Spleen (tissue), 11 donors: ENCODE data around the gene STK11IP. TPM values are rescaled to one million over a fixed set of nuclear protein-coding genes. Genes with fewer than 3 reads are reported as not detected.

Experiments
- DNase-seq: peaks from one replicate; pipeline ENCODE4 v3.0.0-alpha.2; 2020
- H3K27ac ChIP-seq, 8 donors: fragments of 200-600 bp; sonication (generic) in 7 of 8; 1 replicate in 4 of 8; 2 replicates in 4 of 8; pipeline versions ENCODE4 v1.5.0 to v1.8.0; 2016 to 2021; ENCODE audit warnings: inconsistent platforms in 4 of 8, mild to moderate bottlenecking in 4 of 8, moderate library complexity in 1 of 8
- H3K27me3 ChIP-seq, 7 donors: fragments of 200-600 bp; sonication (generic) in 6 of 7; replicated peaks in 1 of 7; 1 replicate in 4 of 7; 2 replicates in 3 of 7; pipeline versions ENCODE4 v1.5.0 to v1.8.0; 2016 to 2021; ENCODE audit warnings: inconsistent platforms in 3 of 7, mild to moderate bottlenecking in 1 of 7
- H3K36me3 ChIP-seq, 6 donors: fragments of 200-600 bp; sonication (generic) in 5 of 6; 1 replicate in 4 of 6; 2 replicates in 2 of 6; pipeline versions ENCODE4 v1.5.0 to v1.8.0; 2016 to 2021; ENCODE audit warnings: inconsistent platforms in 2 of 6
- H3K4me1 ChIP-seq, 6 donors: fragments of 200-600 bp; sonication (generic) in 5 of 6; 1 replicate in 3 of 6; 2 replicates in 3 of 6; pipeline versions ENCODE4 v1.5.0 to v1.8.0; 2016 to 2021; ENCODE audit warnings: inconsistent platforms in 3 of 6
- H3K4me3 ChIP-seq, 8 donors: fragments of 200-600 bp; sonication (generic) in 7 of 8; 1 replicate in 4 of 8; 2 replicates in 4 of 8; pipeline versions ENCODE4 v1.5.0 to v1.8.0; 2016 to 2021; ENCODE audit warnings: inconsistent platforms in 4 of 8, mild to moderate bottlenecking in 4 of 8, moderate library complexity in 2 of 8
- H3K9me3 ChIP-seq, 8 donors: fragments of 200-600 bp; sonication (generic) in 7 of 8; 1 replicate in 4 of 8; 2 replicates in 4 of 8; pipeline versions ENCODE4 v1.5.0 to v1.8.0; 2016 to 2021; ENCODE audit warnings: inconsistent platforms in 4 of 8
- CTCF ChIP-seq, 11 experiments: fragments of 200-600 bp in 7 of 11; fragments of 450-650 bp in 4 of 11; sonication (generic) in 4 of 11; IDR thresholded peaks in 8 of 11; conservative IDR thresholded peaks in 3 of 11; 1 replicate in 7 of 11; 2 replicates in 4 of 11; pipeline versions ENCODE4 v1.4.0 to v1.8.0; 2016 to 2021; ENCODE audit warnings: antibody characterized with exemption in 11 of 11, inconsistent platforms in 4 of 11, mild to moderate bottlenecking in 1 of 11
- POLR2A ChIP-seq, 3 donors: fragments of 450-650 bp; IDR thresholded peaks; one replicate each; pipeline ENCODE4 v1.5.1; 2017; ENCODE audit warnings: antibody characterized with exemption in 3 of 3, mild to moderate bottlenecking in 1 of 3
- POLR2AphosphoS5 ChIP-seq, 3 donors: sonication (generic); formaldehyde crosslinking; IDR thresholded peaks; one replicate each; pipeline ENCODE4 v1.5.1; 2017; ENCODE audit warnings: antibody characterized with exemption in 3 of 3
- WGBS, 5 donors: extraction: QIAGEN DNeasy Blood & Tissue Kit in 3 of 5; methylation state at CpG; one replicate each; pipeline versions ENCODE4 v1.1.5 to v1.1.7; 2013 to 2018; 5-methylcytosine and 5-hydroxymethylcytosine counted together
- intact Hi-C: fragments of 100-400 bp; cut with DNase I; formaldehyde crosslinking; loops from one replicate; pipeline ENCODE4 v1.15.0; 2023; ENCODE audit warnings: low total_unique reads
- polyA plus RNA-seq, 3 donors: library from polyadenylated mRNA; stranded (reverse); fragments of 200-250 nt; gene quantifications; one replicate each; pipeline ENCODE4 v1.2.1, GENCODE V29; 2013
- total RNA-seq, 7 donors: library from RNA; depleted of rRNA in 3 of 7; stranded (reverse); fragments of >200 nt in 3 of 7; fragmentation: NEBNext Ultra II Directional in 4 of 7; extraction: Animal tissue kit (Norgen Biotek cat#: 25700) in 4 of 7; gene quantifications; one replicate each; pipeline versions ENCODE4 v1.1.0 to v1.2.1, GENCODE V29; 2016 to 2021
- donor health status: healthy with polysubstance abuse.
- donor health status: DM: no; HTN: no; CAD: no; lungs with moderate emphysema.
- donor health status: DM: no; HTN: no; CAD: no.
- donor health status: Bipolar disorder and iron deficiency.
- donor health status: healthy.
- donor health status: DM: no; HTN: no; CAD: no.
- donor health status: DM: yes; HTN: yes; CAD: no.

Gene STK11IP
- total and polyA plus RNA-seq, 10 donors = 15.8 to 57.0 (median 36.5) TPM

- Histone ChIP-seq H3K9me3 (no peaks in the 10 kb centered on the region), H3K27ac (peak overlapping the region; percentile 83 to 95 (median 91)), H3K36me3 (peaks cover 0 to 14% (median 9%) of the 10 kb centered on the region in 6 donors), H3K27me3 (no peaks in the 10 kb centered on the region), H3K4me3 (peak overlapping the region; percentile 75 to 88 (median 80)), H3K4me1 (peaks cover 0 to 27% (median 20%) of the 10 kb centered on the region in 6 donors)
- TF ChIP-seq POLR2AphosphoS5 (IDR thresholded peaks at IDR 0.05) = no peak
- no peak for TF ChIP-seq CTCF (IDR thresholded peaks at IDR 0.05 in 8 of 11, conservative IDR thresholded peaks at IDR 0.05 in 3 of 11)
- no peak for TF ChIP-seq POLR2A (IDR thresholded peaks at IDR 0.05)
- WGBS, 5 donors = 17 to 22% (median 19%) methylated on average over 19 of the region's 19 CpGs
- no peak for DNase-seq
- intact Hi-C loops = no loop called here
Observed at GRCh38 chr2:219596954-219597551, 604 bp upstream of the STK11IP start.

- H3K36me3 ChIP-seq = peaks cover 0 to 28% (median 19%) of the 10 kb centered on the region in 6 donors
- DNase-seq = no peak
- peak overlapping the region; percentile 83 to 95 (median 91) for H3K27ac ChIP-seq
- intact Hi-C loops = no loop called here
- H3K4me1 ChIP-seq = peaks cover 0 to 38% (median 23%) of the 10 kb centered on the region in 6 donors
- no peaks in the 10 kb centered on the region for H3K27me3 ChIP-seq
- peak overlapping the region; percentile 75 to 88 (median 80) for H3K4me3 ChIP-seq
- TF ChIP-seq POLR2AphosphoS5 (IDR thresholded peaks at IDR 0.05) = no peak
- TF ChIP-seq POLR2A (IDR thresholded peaks at IDR 0.05) = no peak
- no peak for TF ChIP-seq CTCF (IDR thresholded peaks at IDR 0.05 in 8 of 11, conservative IDR thresholded peaks at IDR 0.05 in 3 of 11)
- no peaks in the 10 kb centered on the region for H3K9me3 ChIP-seq
- WGBS, 5 donors = 35 to 43% (median 36%) methylated on average over 9 of the region's 9 CpGs
Observed at GRCh38 chr2:219598308-219599078, 836 bp downstream of the STK11IP start.

- peak overlapping the region in 6 of 8 donors; percentile 13 to 51 (median 24) for H3K27ac ChIP-seq
- peak overlapping the region in 1 of 8 donors; percentile 3 for H3K4me3 ChIP-seq
- TF ChIP-seq POLR2AphosphoS5 (IDR thresholded peaks at IDR 0.05) (no peak), CTCF (IDR thresholded peaks at IDR 0.05 in 8 of 11, conservative IDR thresholded peaks at IDR 0.05 in 3 of 11) (no peak), POLR2A (IDR thresholded peaks at IDR 0.05) (no peak)
- no peak for DNase-seq
- H3K36me3 ChIP-seq = peaks cover 0 to 81% (median 57%) of the 10 kb centered on the region in 6 donors
- no peaks in the 10 kb centered on the region for H3K27me3 ChIP-seq
- 33 to 57% (median 43%) methylated on average over 5 of the region's 5 CpGs for WGBS, 5 donors
- H3K4me1 ChIP-seq = peaks cover 0 to 31% (median 13%) of the 10 kb centered on the region in 6 donors
- H3K9me3 ChIP-seq = no peaks in the 10 kb centered on the region
- intact Hi-C loops = no loop called here
Observed at GRCh38 chr2:219603771-219604170, 6.1 kb downstream of the STK11IP start.

- peak; percentile 50 for DNase-seq
- H3K36me3 ChIP-seq = peaks cover 0 to 99% (median 73%) of the 10 kb centered on the region in 6 donors
- H3K27me3 ChIP-seq = no peaks in the 10 kb centered on the region
- H3K27ac ChIP-seq = no peak overlapping the region
- WGBS, 5 donors = 92 to 96% (median 94%) methylated on average over 6 of the region's 6 CpGs
- TF ChIP-seq CTCF (IDR thresholded peaks at IDR 0.05 in 8 of 11, conservative IDR thresholded peaks at IDR 0.05 in 3 of 11) (no peak), POLR2AphosphoS5 (IDR thresholded peaks at IDR 0.05) (no peak), POLR2A (IDR thresholded peaks at IDR 0.05) (no peak)
- peaks cover 0 to 22% (median 10%) of the 10 kb centered on the region in 6 donors for H3K4me1 ChIP-seq
- no peak overlapping the region for H3K4me3 ChIP-seq
- no peaks in the 10 kb centered on the region for H3K9me3 ChIP-seq
- intact Hi-C loops = no loop called here
Observed at GRCh38 chr2:219605607-219605954, 7.9 kb downstream of the STK11IP start.
